ELR (cell line): ENCODE measurements around the gene VCAN.
A peak's percentile ranks its signal among the peaks of the same experiment; 100 is the strongest.
"Not testable (repeated sequence)": the region's sequence is repeated elsewhere in the genome, so short reads cannot be mapped to it uniquely, and the experiment has no call there.

ENCODE experiments used
- DNase-seq: peaks from one replicate; pipeline ENCODE4 v3.0.0-alpha.2; 2015; ENCODE audit warnings: low read depth

The VCAN gene

GRCh38 chr5:83471405-83472212 lies at the start of gene VCAN:
Gene VCAN (plus strand): TSS chr5:83471744. CDS start chr5:83483519, 11,775 bp downstream.
- DNase-seq: peak; percentile 54

GRCh38 chr5:83422284-83422683 lies 49.3 kb upstream of the VCAN start:
- DNase-seq: no peak

- no peak for DNase-seq
These were observed 44.7 kb upstream of the VCAN start for GRCh38 chr5:83426855-83427254.

GRCh38 chr5:83428126-83428525 lies 43.4 kb upstream of the VCAN start:
- no peak for DNase-seq

GRCh38 chr5:83428890-83429289 lies 42.7 kb upstream of the VCAN start:
- no peak for DNase-seq

GRCh38 chr5:83430130-83431010 lies 41.2 kb upstream of the VCAN start:
- DNase-seq: peak; percentile 78

- no peak for DNase-seq
These were observed 37.7 kb upstream of the VCAN start for GRCh38 chr5:83433891-83434290.

- DNase-seq: no peak
These were observed 36.6 kb upstream of the VCAN start for GRCh38 chr5:83434946-83435345.

GRCh38 chr5:83436276-83436675 lies 35.3 kb upstream of the VCAN start:
- DNase-seq: no peak

- not testable (repeated sequence) for DNase-seq
These were observed 33.8 kb upstream of the VCAN start for GRCh38 chr5:83437697-83438096.

GRCh38 chr5:83440826-83441225 lies 30.7 kb upstream of the VCAN start:
- DNase-seq: no peak

GRCh38 chr5:83441747-83442146 lies 29.8 kb upstream of the VCAN start:
- no peak for DNase-seq

GRCh38 chr5:83443534-83443933 lies 28.0 kb upstream of the VCAN start:
- DNase-seq: no peak

- no peak for DNase-seq
These were observed 27.1 kb upstream of the VCAN start for GRCh38 chr5:83444445-83444844.

GRCh38 chr5:83446253-83446947 lies 25.1 kb upstream of the VCAN start:
- DNase-seq: no peak

GRCh38 chr5:83447533-83447932 lies 24.0 kb upstream of the VCAN start:
- no peak for DNase-seq

- peak; percentile 6 for DNase-seq
These were observed 21.2 kb upstream of the VCAN start for GRCh38 chr5:83450183-83450966.

GRCh38 chr5:83450967-83451248 lies 20.6 kb upstream of the VCAN start:
- DNase-seq: no peak

GRCh38 chr5:83451955-83452354 lies 19.6 kb upstream of the VCAN start:
- DNase-seq: no peak

- DNase-seq: no peak
These were observed 17.6 kb upstream of the VCAN start for GRCh38 chr5:83453937-83454336.

- DNase-seq: no peak
These were observed 7.3 kb upstream of the VCAN start for GRCh38 chr5:83464261-83464660.
